Fibroblast of skin of left biceps (primary cell): ENCODE data around the gene MTERF1.
A peak's percentile ranks its signal among the peaks of the same experiment; 100 is the strongest.
"Not testable (repeated sequence)": the region's sequence is repeated elsewhere in the genome, so short reads cannot be mapped to it uniquely, and the experiment has no call there.

Source experiments
- DNase-seq, 2 experiments: peaks; one replicate each; pipeline ENCODE4 v3.0.0-alpha.2; 2013; ENCODE audit warnings: low read depth in 2 of 2

The MTERF1 gene, protein sequence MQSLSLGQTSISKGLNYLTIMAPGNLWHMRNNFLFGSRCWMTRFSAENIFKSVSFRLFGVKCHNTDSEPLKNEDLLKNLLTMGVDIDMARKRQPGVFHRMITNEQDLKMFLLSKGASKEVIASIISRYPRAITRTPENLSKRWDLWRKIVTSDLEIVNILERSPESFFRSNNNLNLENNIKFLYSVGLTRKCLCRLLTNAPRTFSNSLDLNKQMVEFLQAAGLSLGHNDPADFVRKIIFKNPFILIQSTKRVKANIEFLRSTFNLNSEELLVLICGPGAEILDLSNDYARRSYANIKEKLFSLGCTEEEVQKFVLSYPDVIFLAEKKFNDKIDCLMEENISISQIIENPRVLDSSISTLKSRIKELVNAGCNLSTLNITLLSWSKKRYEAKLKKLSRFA

DNA sequence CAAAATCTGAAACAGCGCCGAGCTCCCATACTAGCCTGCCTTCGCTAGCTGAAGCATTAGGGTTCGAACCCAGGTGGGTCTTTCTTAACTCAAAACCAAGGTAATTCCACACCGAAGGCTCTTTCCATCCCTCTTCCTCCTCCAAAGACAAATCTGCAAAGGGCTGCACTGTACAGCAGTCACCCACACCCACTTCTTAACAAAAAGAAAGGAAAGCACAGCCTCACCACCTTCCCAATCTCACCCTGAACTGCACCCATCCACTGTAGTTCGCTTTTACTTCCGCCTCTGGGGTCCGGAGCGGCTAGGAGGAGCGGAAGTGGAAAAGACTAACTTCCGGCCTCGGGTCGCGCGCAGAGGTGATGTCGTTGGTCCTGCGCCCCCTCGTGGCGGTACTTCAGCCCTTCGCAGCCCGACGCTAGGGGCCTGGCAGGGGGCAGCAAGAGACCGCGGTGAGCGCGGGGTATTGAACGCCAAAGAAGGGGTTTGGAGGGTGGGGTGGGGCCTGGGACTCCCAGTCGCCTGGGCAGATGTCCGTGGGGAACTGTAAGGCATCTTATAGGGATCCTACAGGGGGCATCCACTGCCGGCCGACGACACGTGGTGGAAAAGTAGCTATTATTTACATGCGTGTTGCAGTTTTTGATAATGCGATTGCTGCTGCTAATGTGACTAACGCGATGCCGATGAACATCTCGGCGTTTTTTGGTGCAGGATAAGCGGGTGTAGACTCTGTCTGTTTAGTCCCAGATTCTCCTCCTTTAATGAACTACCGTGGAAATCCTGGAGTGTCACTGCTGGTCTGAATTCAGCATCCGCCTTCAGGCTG lies at the start of gene MTERF1:
MTERF1 (minus strand) TSS at position 290 of the 829 bp plus-strand sequence. CDS start 619 bp downstream, outside the sequence.
- DNase-seq = peak; percentile 74 to 75

DNA sequence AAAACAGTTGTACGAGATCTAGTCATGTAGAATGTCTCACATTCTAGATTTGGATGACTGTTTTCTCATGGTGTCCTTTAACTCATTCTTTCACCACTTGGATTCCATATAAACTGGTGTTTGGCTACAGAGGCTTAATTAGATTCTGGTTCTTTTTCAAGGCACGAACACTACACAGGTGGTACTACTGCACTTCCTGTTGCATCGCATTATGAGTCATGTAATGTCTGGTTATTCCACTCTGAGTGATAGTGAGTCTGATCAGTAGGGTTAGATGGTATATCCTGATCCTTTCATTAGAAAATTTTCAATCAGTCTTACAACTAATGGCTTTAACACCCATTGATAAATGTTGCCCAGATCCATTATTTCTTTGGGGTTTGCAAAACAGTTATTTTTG lies 49.0 kb upstream of the MTERF1 start:
- DNase-seq = no peak

DNA sequence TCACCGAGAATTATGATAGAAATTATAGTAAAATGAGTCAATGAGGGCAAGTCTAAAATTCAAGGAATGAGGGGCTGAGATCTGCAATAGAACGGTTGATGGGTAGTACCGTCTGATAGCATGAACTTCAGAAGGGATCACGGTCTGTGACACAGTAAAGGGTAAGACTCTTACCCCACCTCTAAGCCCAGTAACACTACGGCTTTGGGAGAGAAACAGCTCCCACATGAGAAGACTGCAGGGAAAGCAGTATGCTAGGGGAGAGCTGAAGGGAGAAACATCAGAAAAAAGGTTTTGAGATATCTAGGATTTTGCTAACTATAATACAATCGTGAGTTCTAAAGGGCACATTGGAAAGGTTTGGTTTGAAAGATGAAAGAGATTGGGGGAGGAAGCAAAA lies 47.4 kb upstream of the MTERF1 start:
- no peak for DNase-seq

DNA sequence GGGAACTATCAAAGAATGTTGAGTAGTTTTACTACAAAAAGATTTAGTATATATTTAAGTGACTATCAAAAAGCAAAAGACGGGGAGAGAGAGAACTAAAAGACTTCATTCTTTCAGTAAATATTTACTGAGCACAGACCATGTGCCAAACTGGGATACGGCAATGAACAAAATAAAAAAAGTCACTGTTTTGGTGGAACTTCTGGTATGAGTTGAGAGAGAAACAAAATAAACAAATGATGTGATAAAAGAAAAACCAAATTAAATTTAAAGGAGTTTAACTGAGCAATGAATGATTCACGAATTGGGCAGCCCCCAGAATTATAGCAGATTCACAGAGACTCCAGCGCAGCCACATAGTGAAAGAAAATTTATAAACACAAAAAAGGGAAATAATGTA lies 42.4 kb upstream of the MTERF1 start:
- DNase-seq = no peak

DNA sequence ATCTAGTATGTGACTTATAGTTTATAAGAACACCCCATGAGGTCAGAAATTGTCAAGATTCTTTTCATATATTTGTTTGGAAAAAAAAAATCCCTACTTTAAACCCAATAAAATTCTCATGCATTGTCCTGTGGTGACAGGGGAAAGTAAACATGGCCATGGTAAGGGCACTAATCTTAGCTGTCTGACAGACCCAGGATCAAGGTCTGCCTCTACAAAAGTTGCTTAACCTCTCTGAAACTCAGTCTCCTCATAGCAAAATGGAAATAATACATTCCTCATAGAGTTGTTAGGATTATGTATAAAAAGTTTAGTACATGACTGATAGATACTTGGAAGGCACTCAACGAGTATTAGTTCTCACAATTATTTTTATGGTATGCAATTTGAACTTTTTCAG lies 37.9 kb upstream of the MTERF1 start:
- DNase-seq = no peak

DNA sequence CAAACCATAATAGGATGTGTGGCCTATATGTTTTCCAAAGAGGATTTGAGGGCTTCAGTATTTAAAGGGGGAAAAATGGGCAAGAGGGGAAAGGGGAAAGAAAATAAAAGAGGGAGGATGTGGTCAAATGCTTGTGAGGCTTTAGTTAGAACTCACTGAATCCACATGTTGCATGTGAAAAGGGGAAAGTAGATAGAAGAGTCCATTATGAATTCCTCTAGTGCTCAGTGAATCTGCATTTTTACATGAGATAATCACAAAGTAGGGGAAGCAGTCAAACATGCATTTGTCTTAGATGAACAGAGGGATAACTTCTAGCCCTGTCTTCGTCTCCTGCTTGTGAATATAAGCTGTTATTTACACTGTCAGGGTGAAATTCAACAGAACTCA lies 35.5 kb upstream of the MTERF1 start:
- DNase-seq = no peak

DNA sequence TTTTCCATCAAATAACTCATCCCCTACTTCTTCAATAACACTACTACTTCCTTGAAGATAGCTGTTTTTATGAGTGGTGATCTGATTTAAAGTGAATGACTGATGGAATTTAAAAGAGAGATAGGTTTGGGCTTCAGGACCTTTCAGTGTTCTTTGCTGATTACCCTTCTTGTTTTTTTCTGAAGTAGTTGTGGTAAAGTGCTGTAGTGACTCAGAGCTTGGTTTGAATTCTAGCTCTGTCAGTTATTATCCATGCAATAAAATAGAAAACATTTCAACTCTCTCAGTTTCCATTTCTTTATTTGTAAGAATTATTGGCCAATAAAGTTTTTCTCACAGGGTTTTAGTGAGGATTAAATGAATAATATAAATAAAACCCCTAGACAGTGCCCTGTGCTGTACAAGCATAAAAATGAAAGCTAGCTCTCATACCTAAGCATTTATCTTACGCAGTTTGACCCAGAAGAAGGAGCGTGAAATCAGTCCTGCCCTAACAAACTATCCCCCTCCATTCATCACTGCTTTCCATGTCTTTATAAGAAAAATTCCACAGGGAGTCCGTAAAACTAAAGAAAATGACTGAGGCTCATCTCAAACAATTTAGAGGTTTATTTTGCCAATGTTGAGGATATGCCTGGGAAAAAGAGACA lies 35.0 kb upstream of the MTERF1 start:
- DNase-seq = no peak

DNA sequence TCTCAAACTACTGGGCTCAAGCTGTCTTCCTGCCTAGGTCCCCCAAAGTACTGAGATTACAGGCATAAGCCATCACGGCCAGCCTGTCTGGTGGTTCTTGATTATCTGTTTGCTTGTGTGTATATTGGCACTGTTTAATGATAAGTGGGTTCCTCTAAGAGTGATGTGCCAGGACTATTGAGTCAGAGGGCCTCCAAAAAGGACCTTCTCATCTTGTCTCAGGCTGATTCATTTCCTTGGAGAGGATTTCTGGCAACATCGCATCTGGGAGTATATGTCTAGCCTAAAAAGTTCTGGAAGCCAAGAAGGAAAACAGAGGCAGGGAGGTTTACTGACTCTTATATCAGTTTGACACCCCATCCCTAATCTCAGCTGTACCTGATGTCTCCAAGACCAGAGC lies 33.1 kb upstream of the MTERF1 start:
- peak in 1 of 2 experiments; percentile 17 for DNase-seq

DNA sequence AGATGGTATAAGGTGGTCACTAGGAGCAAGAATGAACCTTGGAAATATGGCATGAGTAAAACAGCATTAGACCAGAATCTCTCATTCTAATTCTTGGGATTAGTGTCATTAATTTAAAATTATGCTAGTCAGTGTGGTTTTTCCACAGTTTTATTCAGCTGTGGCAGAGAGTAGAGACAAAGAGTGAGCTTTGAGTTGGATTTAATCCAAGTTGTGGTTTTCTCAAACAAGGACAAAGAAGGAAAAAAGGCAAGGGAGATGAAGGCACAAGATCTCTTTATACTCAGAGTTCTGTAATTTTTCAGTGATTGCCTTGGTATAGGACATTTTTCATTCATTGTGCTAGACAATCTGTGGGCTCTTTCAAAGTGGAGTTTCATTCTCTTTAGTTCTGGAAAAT lies 32.0 kb upstream of the MTERF1 start:
- no peak for DNase-seq

DNA sequence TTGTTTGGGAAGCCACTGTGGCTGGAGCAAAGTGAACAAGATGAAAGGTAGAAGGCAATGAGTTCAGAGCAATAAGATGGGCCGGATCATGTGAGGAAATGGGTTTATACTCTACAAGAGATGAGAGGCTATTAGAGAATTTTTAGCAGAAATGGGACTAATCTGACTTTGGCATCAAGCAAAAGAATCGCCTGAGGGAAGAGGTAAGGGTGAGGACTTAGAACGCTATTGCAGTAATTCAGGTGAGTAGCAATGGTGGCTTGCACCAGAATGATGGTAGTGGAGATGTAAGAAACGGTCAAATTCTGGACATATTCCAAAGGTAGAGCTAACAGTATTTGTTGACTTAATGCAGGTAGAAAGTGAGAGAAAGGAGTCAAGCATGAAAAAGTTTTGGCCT lies 30.6 kb upstream of the MTERF1 start:
- no peak for DNase-seq

DNA sequence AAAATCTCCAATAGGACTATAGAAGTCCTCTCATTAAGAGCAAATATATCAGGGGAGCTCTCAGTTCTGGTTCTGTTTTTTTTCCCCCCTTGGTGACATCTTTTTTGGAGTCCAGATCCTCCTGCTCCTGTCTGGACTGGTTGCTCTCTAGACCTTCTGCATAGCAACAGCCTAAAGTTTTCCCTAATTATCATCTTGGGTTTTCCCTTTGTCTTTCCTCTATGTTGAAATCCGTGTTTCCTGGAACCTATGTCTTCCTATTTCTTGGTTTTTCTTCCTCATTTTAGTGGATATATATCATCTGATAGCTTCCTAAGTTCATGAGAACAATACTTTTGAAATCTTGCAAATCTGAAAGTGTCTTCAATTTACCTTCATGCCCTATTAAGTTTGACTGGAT lies 29.7 kb upstream of the MTERF1 start:
- no peak for DNase-seq

DNA sequence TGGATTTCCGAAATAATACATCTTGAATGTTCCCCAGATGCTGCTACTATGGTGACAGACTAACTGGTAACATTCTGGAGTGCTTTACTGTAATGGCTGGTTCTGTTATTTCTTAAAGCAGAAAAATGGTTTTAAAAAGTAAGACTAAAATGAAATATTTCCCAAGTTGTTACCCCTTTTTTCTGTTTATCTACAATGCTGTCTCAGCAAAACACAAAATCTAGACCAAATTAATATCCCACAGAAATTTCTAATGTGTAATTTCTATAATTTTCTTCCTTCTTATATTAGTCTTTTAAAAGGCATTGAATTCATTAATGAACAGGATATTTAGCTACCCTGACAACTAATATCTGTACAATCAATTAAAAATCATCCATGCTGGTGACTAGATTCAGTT lies 19.1 kb upstream of the MTERF1 start:
- no peak for DNase-seq

DNA sequence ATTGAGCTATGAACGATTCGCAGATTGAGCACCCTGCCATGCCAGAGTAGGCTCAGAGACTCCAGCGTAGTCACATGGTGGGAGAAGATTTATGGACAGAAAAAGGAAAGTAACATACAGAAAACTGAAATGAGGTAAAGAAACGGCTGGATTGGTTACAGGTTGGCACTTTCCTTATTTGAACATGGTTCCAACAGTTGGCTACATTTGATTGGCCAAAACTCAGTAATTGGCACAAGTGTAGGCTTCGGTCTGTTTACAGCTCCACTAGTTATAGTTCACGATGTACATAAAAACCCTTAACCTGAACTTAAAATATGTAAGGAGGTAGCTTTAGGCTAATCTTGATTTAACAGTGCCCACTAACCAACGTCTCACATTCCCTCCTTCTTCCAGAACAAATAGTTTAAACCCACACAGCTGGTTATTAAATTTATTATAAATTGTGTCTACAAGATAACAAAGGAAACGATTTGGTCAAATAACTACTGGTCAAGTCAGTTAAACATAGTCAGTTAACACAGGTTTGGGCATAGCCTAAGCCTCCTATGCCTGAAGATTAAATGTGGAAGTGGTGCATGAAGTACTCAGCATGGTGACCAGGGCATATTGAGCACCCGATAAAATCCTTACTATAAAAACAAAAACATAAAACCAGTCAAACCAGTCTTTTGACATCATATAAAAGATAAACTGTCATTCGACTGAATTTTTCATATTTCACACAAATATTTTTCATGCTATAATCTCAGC lies 17.9 kb upstream of the MTERF1 start:
- DNase-seq = no peak

DNA sequence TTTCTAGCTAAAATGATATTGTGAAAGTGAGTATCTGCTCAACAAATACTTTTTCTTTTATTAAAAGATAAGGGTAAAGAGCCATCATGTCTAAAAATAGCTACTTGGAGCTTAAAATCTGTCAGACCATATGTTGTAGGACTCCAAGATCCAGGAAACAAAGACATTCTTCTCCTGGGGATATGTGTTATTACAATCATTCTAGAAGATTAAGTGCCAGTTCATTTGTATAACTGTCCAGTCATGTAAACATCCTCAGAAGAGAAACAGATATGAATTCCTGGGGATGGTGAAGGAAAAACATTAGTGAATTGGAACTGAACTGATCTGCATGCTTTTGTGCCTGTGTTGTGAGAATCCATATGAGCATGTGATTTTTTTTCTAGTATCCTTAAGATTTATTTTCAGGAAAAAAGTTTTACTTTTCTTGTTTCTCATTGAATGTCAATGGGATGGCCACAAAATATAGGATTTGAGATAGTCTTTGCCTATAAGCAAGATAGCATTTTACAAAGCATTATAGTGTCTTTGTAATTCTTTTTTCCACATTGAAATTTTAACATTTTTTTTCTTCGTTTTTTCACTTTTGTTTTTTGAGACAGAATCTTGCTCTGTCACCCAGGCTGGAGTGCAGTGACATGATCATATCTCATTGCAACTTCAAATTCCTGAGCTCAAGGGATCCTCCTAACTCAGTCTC lies 14.4 kb upstream of the MTERF1 start:
- DNase-seq = no peak

DNA sequence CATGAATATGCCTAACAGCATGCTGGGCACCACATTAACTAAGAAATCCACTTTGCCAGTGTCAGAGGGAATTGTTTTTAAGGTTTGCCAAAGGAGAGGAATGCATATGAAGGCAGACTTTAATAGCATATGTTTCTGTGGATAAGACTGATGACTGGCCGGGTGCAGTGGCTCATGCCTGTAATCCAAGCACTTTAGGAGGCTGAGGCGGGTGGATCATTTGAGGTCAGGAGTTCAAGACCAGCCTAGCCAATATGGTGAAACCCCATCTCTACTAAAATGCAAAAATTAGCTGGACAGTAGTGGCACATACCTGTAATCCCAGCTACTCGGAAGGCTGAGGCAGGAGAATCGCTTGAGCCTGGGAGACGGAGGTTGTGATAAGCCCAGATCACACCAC lies 13.2 kb upstream of the MTERF1 start:
- not testable (repeated sequence) for DNase-seq

DNA sequence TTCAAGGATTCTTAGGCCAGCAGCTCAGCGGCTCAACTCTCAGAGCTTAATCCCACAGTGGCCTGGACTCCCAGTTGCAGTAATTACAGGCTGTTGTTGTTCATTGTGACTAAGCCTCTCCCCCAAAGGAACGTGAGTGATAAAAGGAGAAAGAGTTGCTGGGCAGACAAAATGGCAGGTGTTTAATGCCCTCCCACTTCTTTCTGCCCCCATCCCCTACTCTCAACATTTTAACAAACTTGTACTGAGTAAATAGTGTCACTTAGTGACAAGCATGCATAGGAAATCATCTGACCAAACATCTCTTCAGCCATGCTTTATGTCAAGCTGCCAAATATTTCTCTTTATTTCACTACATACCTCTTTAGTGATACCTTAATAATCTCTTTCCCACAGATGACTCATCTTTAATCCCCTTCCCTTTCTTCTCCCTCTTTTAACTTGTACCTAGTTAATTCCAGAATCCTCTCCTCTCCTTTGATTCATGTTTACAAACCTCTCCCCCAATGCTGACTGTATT lies 12.4 kb upstream of the MTERF1 start:
- DNase-seq = no peak

DNA sequence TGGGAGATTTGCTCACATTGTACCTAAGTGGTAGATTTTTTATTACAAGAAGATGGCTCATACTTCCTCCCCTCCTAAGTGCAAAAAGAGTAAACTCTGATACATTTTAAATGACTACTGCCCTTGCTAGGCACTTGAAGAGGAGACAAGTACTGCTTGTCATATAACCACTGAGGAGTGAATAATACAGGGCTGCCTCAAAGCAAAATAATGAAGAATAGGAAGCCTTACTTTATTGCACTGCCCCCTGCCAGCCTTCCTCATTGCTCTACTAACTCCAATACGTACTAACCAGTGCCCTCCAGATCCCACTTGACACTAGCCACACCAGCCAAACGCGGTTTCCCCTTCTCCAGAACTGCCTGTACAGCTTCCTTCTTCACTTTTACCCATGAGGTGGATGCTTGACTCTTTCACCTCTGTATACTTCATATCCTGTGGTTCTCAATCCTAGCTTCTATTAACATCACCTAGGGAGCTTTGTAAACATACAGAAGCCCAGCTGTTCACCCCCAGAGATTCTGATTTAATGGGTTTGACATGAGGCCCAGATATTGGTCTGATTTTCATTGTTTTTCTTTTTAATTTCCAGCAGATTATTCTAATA lies 11.7 kb upstream of the MTERF1 start:
- no peak for DNase-seq

DNA sequence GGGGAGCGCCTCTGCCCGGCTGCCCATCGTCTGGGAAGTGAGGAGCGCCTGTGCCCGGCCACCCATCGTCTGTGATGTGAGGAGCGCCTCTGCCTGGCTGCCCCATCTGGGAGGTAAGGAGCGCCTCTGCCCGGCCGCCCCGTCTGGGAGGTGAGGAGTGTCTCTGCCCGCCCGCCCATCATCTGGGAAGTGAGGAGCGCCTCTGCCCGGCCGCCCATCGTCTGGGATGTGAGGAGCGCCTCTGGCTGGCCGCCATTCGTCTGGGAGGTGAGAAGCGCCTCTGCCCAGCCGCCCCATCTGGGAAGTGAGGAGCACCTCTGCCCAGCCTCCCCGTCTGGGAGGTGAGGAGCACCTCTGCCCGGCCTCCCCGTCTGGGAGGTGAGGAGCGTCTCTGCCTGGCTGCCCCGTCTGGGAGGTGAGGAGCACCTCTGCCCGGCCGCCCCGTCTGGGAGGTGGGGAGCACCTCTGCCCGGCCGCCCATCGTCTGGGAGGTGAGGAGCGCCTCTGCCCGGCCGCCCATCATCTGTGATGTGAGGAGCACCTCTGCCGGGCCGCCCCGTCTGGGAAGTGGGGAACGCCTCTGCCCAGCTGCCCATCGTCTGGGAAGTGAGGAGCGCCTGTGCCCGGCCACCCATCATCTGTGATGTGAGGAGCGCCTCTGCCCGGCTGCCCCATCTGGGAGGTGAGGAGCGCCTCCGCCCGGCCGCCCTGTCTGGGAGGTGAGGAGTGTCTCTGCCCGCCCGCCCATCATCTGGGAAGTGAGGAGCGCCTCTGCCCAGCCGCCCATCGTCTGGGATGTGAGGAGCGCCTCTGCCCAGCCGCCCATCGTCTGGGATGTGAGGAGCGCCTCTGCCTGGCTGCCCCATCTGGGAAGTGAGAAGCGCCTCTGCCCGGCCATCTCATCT lies 8.0 kb upstream of the MTERF1 start:
- not testable (repeated sequence) for DNase-seq
